Measurements from ENCODE around the gene TERF2IP.

GRCh38 chr16:75626806-75627205, 20.8 kb upstream of the TERF2IP start:
- TF ChIP-seq CTCF (IDR thresholded peaks at IDR 0.05) (no peak), EP300 (IDR thresholded peaks at IDR 0.05) (no peak), POLR2A (IDR thresholded peaks at IDR 0.05) (no peak)
